NCI-H1048 (cell line): ENCODE results near the gene PIGS.

Source experiments
- DNase-seq: peaks from one replicate; lab custom pipeline; 2025; lab: John Stamatoyannopoulos, UW

PIGS gene

DNA sequence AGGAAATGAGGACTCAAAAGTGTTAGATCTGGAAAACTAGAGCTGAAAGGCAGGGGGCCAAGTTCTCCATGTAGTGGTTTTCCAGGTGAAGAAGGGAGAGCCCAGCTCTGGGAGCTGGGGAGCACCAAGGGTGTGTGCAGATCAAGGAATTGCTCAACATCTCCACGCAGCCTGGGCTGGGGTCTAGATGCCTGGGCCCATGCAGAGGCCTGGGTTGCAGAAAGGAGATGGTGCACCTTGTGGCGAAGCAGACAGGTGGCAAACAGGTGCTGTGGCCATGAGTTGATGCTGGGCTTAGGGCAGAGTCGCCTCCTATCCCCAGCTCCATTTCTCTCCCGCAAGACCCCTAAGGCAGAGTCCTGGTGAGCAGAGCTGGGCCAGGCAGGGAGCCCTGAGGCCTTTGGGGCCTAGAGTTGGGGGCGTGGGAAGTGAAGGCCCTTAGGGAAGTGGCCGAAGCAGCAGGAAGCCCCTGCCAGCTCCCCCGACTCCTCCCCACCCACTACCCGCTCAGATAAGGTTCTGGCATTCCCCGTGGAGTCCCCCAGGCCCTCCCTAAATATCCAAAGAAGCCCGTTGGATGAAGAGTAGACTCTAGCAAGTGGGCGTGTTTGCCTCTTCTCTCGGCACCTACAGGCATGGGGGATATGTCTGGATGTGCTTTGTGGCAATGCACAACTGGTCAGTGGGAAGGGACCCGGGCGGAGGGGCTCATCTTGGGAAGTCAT, 64.4 kb downstream of the PIGS start:
- no peak for DNase-seq

DNA sequence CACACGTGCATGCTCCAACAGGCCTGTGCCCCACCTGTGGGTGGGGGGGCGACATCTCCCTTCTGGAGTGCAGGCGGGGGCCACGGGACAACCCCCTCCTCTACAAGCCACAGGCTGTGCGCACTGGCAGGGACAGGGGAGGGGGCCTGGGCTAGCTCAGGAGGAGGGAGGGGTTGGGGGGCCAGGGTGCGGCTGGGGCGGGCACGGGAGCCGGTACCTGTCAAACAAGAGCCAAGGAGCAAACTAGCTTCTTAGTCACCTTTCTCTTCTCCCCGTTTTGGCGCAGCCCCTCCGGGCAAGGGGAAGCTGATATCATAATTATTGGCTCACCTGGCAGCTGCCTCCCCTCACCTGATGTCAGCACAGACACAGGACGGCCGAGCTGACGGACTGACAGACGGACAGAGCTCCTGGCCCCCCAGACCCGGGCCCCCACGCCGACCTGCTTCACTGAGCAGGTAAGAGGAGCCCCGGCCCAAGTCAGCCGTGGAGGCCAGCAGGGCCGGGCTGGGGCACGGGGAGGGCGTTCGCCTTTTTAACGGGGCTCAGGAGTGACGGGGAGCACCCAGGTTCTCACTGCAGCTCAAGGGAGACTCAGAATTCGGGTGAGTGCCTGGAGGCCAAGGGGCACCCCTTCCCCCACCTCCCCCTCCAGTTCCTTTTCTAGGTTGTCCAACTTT, 65.2 kb downstream of the PIGS start, which contains the start of gene FOXN1:
Gene FOXN1, plus strand, starts transcription at position 363 of the 680 bp plus-strand sequence. CDS start 17,622 bp downstream, outside the sequence.
- no peak for DNase-seq

DNA sequence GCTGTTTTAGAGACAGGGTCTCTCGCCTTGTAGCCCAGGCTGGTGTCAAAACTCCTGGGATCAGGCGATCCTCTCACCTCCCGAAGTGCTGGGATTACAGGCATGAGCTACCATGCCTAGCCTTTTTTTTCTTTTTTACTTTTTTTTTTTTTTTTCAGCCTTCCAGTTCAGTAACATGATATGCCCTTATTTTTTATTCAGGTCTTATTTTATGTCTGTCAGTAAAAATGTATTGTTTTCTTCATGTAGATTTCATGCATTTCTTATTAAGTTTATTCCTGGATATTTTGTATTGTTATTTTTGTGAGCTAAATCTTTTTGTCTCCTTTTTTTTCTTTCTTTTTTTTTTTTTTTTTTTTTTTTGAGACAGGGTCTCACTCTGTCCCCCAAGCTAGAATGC, 67.9 kb downstream of the PIGS start:
- no peak for DNase-seq
